GM23338 (cell line): ENCODE measurements around the gene DTNA. TPM values are rescaled to one million over a fixed set of nuclear protein-coding genes. Genes with fewer than 3 reads are reported as not detected.

ENCODE experiments used
- ATAC-seq: fragments of 200-7000 bp; cut with Tn5 transposase; 3 replicates; pipeline ENCODE4 v1.9.1; 2020
- DNase-seq: peaks from one replicate; pipeline ENCODE4 v3.0.0-alpha.2; 2015; ENCODE audit warnings: low spot score
- H2AFZ ChIP-seq: fragments of 200-600 bp; sonication (generic); 2 replicates; pipeline ENCODE4 v1.8.0; 2016; ENCODE audit warnings: antibody characterized with exemption, mild to moderate bottlenecking, moderate library complexity
- H3F3A ChIP-seq: fragments of 200-600 bp; sonication (generic); replicated peaks from 2 replicates; pipeline ENCODE4 v1.8.0; 2017; ENCODE audit warnings: antibody characterized with exemption, mixed run types, low read depth
- H3K27ac ChIP-seq: fragments of 200-600 bp; sonication (generic); 2 replicates; pipeline ENCODE4 v1.6.1; 2016; ENCODE audit warnings: low read depth
- H3K27me3 ChIP-seq: fragments of 200-600 bp; sonication (generic); 2 replicates; pipeline ENCODE4 v1.8.0; 2016; ENCODE audit warnings: mild to moderate bottlenecking, mixed run types, moderate library complexity; ENCODE audit not compliant: insufficient read depth
- H3K36me3 ChIP-seq: fragments of 200-600 bp; sonication (generic); 2 replicates; pipeline ENCODE4 v1.8.0; 2016; ENCODE audit warnings: mild to moderate bottlenecking; ENCODE audit not compliant: insufficient read depth
- H3K4me1 ChIP-seq: fragments of 200-600 bp; sonication (generic); 2 replicates; pipeline ENCODE4 v1.8.0; 2016; ENCODE audit warnings: mild to moderate bottlenecking, moderate library complexity; ENCODE audit not compliant: insufficient read depth
- H3K4me2 ChIP-seq: fragments of 200-600 bp; sonication (generic); 2 replicates; pipeline ENCODE4 v1.7.1; 2017; ENCODE audit warnings: mixed run types
- H3K4me3 ChIP-seq: fragments of 200-600 bp; sonication (generic); 2 replicates; pipeline ENCODE4 v1.6.1; 2016; ENCODE audit warnings: mixed run types
- H3K79me2 ChIP-seq: fragments of 200-600 bp; sonication (generic); replicated peaks from 2 replicates; pipeline ENCODE4 v1.8.0; 2017; ENCODE audit warnings: mild to moderate bottlenecking; ENCODE audit not compliant: insufficient read depth
- H3K9me2 ChIP-seq: fragments of 200-600 bp; sonication (generic); 2 replicates; pipeline ENCODE4 v1.8.0; 2017; ENCODE audit not compliant: insufficient read depth
- H4K20me1 ChIP-seq: fragments of 200-600 bp; sonication (generic); replicated peaks from 2 replicates; pipeline ENCODE4 v1.8.0; 2017; ENCODE audit warnings: mild to moderate bottlenecking; ENCODE audit not compliant: insufficient read depth
- H3K27ac Mint-ChIP-seq: 2 replicates; pipeline ENCODE4 v1.8.0; 2020; ENCODE audit warnings: inconsistent platforms, mild to moderate bottlenecking, moderate library complexity, mixed read lengths
- H3K27me3 Mint-ChIP-seq: 3 replicates; pipeline ENCODE4 v1.8.0; 2022; ENCODE audit warnings: low read depth, mild to moderate bottlenecking, moderate library complexity, mixed read lengths, inconsistent platforms; ENCODE audit not compliant: insufficient read depth, poor library complexity
- H3K36me3 Mint-ChIP-seq: 3 replicates; pipeline ENCODE4 v1.8.0; 2021; ENCODE audit warnings: low read depth, mild to moderate bottlenecking, inconsistent platforms, moderate library complexity, mixed read lengths
- H3K4me1 Mint-ChIP-seq: 3 replicates; pipeline ENCODE4 v1.8.0; 2020; ENCODE audit warnings: mild to moderate bottlenecking, inconsistent platforms, mixed read lengths
- H3K4me3 Mint-ChIP-seq: 3 replicates; pipeline ENCODE4 v1.8.0; 2021; ENCODE audit warnings: moderate library complexity, mild to moderate bottlenecking, inconsistent platforms, mixed read lengths
- H3K9me3 Mint-ChIP-seq: 3 replicates; pipeline ENCODE4 v1.8.0; 2020; ENCODE audit warnings: moderate library complexity, mild to moderate bottlenecking, inconsistent platforms, mixed read lengths
- CREB1 ChIP-seq: fragments of 250-450 bp; sonication (Bioruptor Pico); IDR thresholded peaks from 2 replicates; pipeline ENCODE4 v1.5.0; 2020; ENCODE audit warnings: low read depth, mild to moderate bottlenecking, moderate library complexity
- CTCF ChIP-seq, 2 experiments: fragments of 200-600 bp in 1 of 2; sonication (generic) in 1 of 2; conservative IDR thresholded peaks; 2 replicates each; pipeline versions ENCODE4 v1.5.1 to v1.6.1; 2016 to 2017; ENCODE audit warnings: antibody characterized with exemption in 2 of 2, low read depth in 2 of 2, mild to moderate bottlenecking in 2 of 2, moderate library complexity in 1 of 2
- ETS1 ChIP-seq: IDR thresholded peaks from 2 replicates; pipeline ENCODE4 v1.6.1; 2016; ENCODE audit warnings: antibody characterized with exemption
- EZH2 ChIP-seq: fragments of 200-600 bp; sonication (generic); IDR thresholded peaks from one replicate; pipeline ENCODE4 v1.8.0; 2017; ENCODE audit warnings: antibody characterized with exemption, mild to moderate bottlenecking, low read depth; ENCODE audit not compliant: unreplicated experiment
- EZH2phosphoT487 ChIP-seq: fragments of 200-600 bp; sonication (generic); IDR thresholded peaks from one replicate; pipeline ENCODE4 v1.8.1; 2018; ENCODE audit warnings: antibody characterized with exemption; ENCODE audit not compliant: unreplicated experiment
- JUNB ChIP-seq: IDR thresholded peaks from one replicate; pipeline ENCODE4 v1.6.1; 2016; ENCODE audit warnings: antibody characterized with exemption; ENCODE audit not compliant: unreplicated experiment
- NANOG ChIP-seq: IDR thresholded peaks from 2 replicates; pipeline ENCODE4 v1.6.1; 2016; ENCODE audit warnings: antibody characterized with exemption, borderline replicate concordance
- POLR2AphosphoS5 ChIP-seq: IDR thresholded peaks from 2 replicates; pipeline ENCODE4 v1.6.1; 2016; ENCODE audit warnings: antibody characterized with exemption, low read depth
- STAT1 ChIP-seq: IDR thresholded peaks from one replicate; pipeline ENCODE4 v1.6.1; 2016; ENCODE audit warnings: antibody characterized with exemption; ENCODE audit not compliant: unreplicated experiment
- ZNF462 ChIP-seq: fragments of 250-450 bp; sonication (Bioruptor Pico); IDR thresholded peaks from 2 replicates; pipeline ENCODE4 v1.5.0; 2020; ENCODE audit warnings: mild to moderate bottlenecking, moderate library complexity
- polyA plus RNA-seq: library from polyadenylated mRNA; unstranded; fragments of >200 nt; fragmentation: Nextera tagmentation; extraction: Ambion mirVana; gene quantifications from 2 replicates; pipeline ENCODE4 v1.2.1, GENCODE V29; 2016
- total RNA-seq: library from RNA; depleted of rRNA; stranded (reverse); fragments of >200 nt; shearing (Covaris generic); gene quantifications from 2 replicates; pipeline ENCODE4 v1.2.3, GENCODE V29; 2014

DTNA gene
- total and polyA plus RNA-seq, 2 experiments from 2014 or later, result 11.5 to 25.1 TPM

- no peak for TF ChIP-seq CREB1 (CRISPR knock-in tag)
- no peak for TF ChIP-seq ETS1
- no peak for TF ChIP-seq CTCF (conservative IDR thresholded peaks at IDR 0.05; ENCODE audit: low read depth in 2 of 2)
- no peak for TF ChIP-seq EZH2phosphoT487
- TF ChIP-seq POLR2AphosphoS5, result no peak
- no peak for TF ChIP-seq EZH2
- no peak for TF ChIP-seq JUNB
Observed at GRCh38 chr18:34862561-34862960, 152.5 kb downstream of the DTNA start (continued).

GRCh38 chr18:34863702-34864101, 153.6 kb downstream of the DTNA start:
- Histone ChIP-seq H3K27ac (no peak overlapping the region), H3F3A (no peaks in the 10 kb centered on the region), H3K4me3 (no peak overlapping the region), H2AFZ (no peak overlapping the region), H3K9me2 (no peaks in the 10 kb centered on the region), H3K4me1 (peaks cover 6% of the 10 kb centered on the region), H3K27me3 (no peaks in the 10 kb centered on the region), H3K79me2 (no peaks in the 10 kb centered on the region), H3K36me3 (no peaks in the 10 kb centered on the region), H4K20me1 (no peaks in the 10 kb centered on the region), H3K4me2 (no peak overlapping the region)
- no peak for DNase-seq
- Mint-ChIP-seq H3K27ac (no peak overlapping the region), H3K4me1 (peaks cover 6% of the 10 kb centered on the region; the same call in 2 of the 3 replicates), H3K4me3 (no peak overlapping the region), H3K27me3 (no peaks in the 10 kb centered on the region), H3K9me3 (no peaks in the 10 kb centered on the region), H3K36me3 (peaks cover under 1% of the 10 kb centered on the region; the same call in 1 of the 3 replicates)
- no peak for ATAC-seq
- TF ChIP-seq NANOG, result no peak
- no peak for TF ChIP-seq EZH2
- TF ChIP-seq ZNF462 (CRISPR knock-in tag), result no peak
- no peak for TF ChIP-seq ETS1
- TF ChIP-seq POLR2AphosphoS5, result no peak
- TF ChIP-seq JUNB, result no peak
- no peak for TF ChIP-seq EZH2phosphoT487
- no peak for TF ChIP-seq CTCF (conservative IDR thresholded peaks at IDR 0.05; ENCODE audit: low read depth in 2 of 2)
- TF ChIP-seq STAT1, result no peak
